ENCODE results near the gene YPEL3.

- TF ChIP-seq GLI4 (tag by site-specific recombination; IDR thresholded peaks at IDR 0.05) (0 out of 2 replicates have a peak, but pooled peaks have one; percentile 48), ZFP41 (tag by site-specific recombination; IDR thresholded peaks at IDR 0.05; ENCODE audit: borderline replicate concordance) (no peak), REST (tag by site-specific recombination; IDR thresholded peaks at IDR 0.05) (no peak; the same call in 1 of the 2 replicates), CTCF (tag by site-specific recombination; IDR thresholded peaks at IDR 0.05) (no peak), ZNF169 (tag by site-specific recombination; IDR thresholded peaks at IDR 0.05) (no peak), TCF7L2 (IDR thresholded peaks at IDR 0.05; ENCODE audit: borderline replicate concordance, low read depth, low read length) (0 out of 2 replicates have a peak, but pooled peaks have one; percentile 70), REPIN1 (tag by site-specific recombination; IDR thresholded peaks at IDR 0.05; ENCODE audit: low read depth) (no peak), PATZ1 (tag by site-specific recombination; IDR thresholded peaks at IDR 0.05) (peak; percentile 95)
These were observed 3.5 kb downstream of the YPEL3 start for GRCh38 chr16:30092373-30093010.

All from HEK293 (cell line).